AG04449 (cell line): Measurements from ENCODE around the gene RANBP10.

Source experiments
- CTCF ChIA-PET: fragments of 350-600 bp; formaldehyde crosslinking; extraction: SDS; loops from one replicate; lab custom pipeline; 2021; ENCODE audit warnings: antibody characterized with exemption; lab: Yijun Ruan, JAX
- POLR2A ChIA-PET: fragments of 400-600, 350-600 bp; formaldehyde crosslinking; extraction: SDS; loops from one replicate; lab custom pipeline; 2020; ENCODE audit warnings: antibody characterized with exemption, inconsistent platforms; lab: Yijun Ruan, JAX
- DNase-seq: peaks from one replicate; pipeline ENCODE4 v3.0.0-alpha.2; 2010; ENCODE audit warnings: low read depth, low spot score
- H3K4me3 ChIP-seq: 2 replicates; pipeline ENCODE4 v1.5.1; 2011; ENCODE audit warnings: low read depth, mild to moderate bottlenecking, control low read depth, low read length
- CTCF ChIP-seq: IDR thresholded peaks from one replicate; pipeline ENCODE4 v1.5.1; 2011; ENCODE audit warnings: mild to moderate bottlenecking, moderate library complexity, low read length, control low read depth, inconsistent platforms; ENCODE audit not compliant: insufficient read depth; ENCODE audit errors: missing control alignments

RANBP10 gene

DNA sequence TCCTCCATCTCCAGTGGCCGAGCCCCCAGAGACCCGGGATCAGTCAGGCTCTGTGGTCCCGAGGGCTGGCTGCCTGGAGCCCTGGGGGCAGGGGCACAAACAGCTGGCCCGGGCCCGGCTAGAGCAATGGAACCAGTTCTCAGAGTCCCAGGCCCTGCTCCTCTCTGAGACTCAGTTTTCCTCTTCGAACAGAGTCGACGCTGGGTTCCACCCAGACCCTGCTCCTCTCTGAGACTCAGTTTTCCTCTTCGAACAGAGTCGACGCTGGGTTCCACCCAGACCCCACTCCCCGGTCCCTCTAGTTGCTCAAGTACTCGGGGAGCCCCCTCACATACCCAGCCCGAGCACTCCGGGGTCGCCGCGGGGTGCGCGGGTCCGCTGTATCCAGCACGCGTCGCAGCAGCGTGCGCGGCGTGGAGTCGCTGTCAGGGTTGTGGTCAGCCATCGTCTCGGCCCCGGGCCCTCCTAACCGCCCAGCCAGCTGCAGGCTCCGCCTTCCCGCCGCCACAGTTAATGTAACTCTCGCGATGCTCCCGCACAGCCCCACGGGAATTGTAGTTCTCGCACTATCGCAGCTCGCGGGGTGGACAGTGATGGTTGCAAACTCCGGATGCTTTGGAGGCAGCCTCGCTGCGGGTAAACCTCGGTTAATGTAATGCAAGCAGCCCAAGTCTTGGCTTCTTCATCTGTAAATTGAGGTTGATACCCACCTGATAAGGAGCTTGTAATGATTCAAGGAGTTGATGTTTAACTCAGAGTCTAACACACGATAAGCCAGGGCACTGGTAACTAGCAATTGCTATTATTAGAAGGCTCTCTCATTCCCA, 27.3 kb upstream of the RANBP10 start:
- no peak for TF ChIP-seq CTCF
- H3K4me3 ChIP-seq: peak overlapping the region; percentile 83
- DNase-seq: no peak
- POLR2A ChIA-PET: interaction anchor here (0.9 to 1.9 kb wide), 7 partner anchors 11 to 126 kb away, joined by 3 to 8 read pairs (median 5); partner anchors contain the start of genes RANBP10 and TSNAXIP1
- CTCF ChIA-PET: interaction anchor here (0.7 to 13.4 kb wide), 7 partner anchors 8 to 313 kb away, joined by 3 to 181 read pairs (median 8); no protein-coding TSS in a partner anchor

- ChIA-PET POLR2A (interaction anchor here (1.0 to 1.9 kb wide), 6 partner anchors 12 to 127 kb away, joined by 4 to 8 read pairs (median 6); partner anchors contain the start of genes RANBP10 and TSNAXIP1), CTCF (interaction anchor here (0.6 to 13.4 kb wide), 6 partner anchors 8 to 312 kb away, joined by 5 to 181 read pairs (median 8); no protein-coding TSS in a partner anchor)
- DNase-seq: no peak
- no peak for TF ChIP-seq CTCF
- H3K4me3 ChIP-seq: peak overlapping the region; percentile 83
Measured at GRCh38 chr16:67833030-67833414, 26.7 kb upstream of the RANBP10 start.

- CTCF ChIA-PET: interaction anchor here (2.7 to 13.4 kb wide), 2 partner anchors 11 to 13 kb away, joined by 10 to 181 read pairs; no protein-coding TSS in a partner anchor
- no peak overlapping the region for H3K4me3 ChIP-seq
- TF ChIP-seq CTCF: no peak
- POLR2A ChIA-PET: interaction anchor here (0.6 kb wide), 1 partner anchor 18 kb away, joined by 3 read pairs; the partner anchor contains the start of gene NUTF2
- no peak for DNase-seq
Measured at GRCh38 chr16:67828651-67829050, 22.3 kb upstream of the RANBP10 start.

DNA sequence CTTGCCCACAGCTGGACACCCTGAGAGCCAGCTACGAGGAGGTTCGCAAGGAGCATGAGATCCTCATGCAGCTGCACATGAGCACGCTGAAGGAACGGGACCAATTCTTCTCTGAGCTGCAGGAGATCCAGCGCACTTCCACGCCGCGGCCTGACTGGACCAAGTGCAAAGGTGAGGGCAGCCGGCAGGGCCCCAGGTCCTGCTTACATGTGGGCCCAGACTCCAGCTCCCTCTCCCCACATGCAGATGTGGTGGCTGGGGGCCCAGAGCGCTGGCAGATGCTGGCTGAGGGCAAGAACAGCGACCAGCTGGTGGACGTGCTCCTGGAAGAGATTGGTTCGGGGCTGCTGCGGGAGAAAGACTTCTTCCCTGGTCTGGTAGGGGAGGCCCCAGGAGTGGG, 19.5 kb upstream of the RANBP10 start:
- TF ChIP-seq CTCF: no peak
- DNase-seq: no peak
- CTCF ChIA-PET: interaction anchor here (2.0 to 13.4 kb wide), 2 partner anchors 9 to 12 kb away, joined by 5 to 181 read pairs; no protein-coding TSS in a partner anchor
- no peak overlapping the region for H3K4me3 ChIP-seq
- POLR2A ChIA-PET: no interaction called here

DNA sequence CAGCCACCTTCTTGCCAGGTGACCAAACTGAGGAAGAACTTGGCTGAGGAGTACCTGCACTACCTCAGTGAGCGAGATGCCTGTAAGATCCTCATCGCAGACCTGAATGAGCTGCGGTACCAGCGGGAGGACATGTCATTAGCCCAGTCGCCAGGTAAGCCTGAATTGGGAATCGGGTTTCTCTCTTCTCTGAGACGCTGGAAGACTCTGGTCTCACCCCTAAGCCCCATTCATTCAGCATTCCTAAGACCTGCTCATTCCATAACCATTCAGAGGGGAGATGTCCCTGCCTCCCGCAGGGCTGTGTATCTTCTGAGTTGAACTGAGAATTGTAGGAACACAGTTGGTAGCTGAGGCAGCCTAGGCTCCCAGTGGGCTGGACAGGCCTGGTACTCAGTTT, 18.8 kb upstream of the RANBP10 start:
- no peak for DNase-seq
- ChIA-PET CTCF (interaction anchor here (13.4 kb wide), 1 partner anchor 8 kb away, joined by 181 read pairs; no protein-coding TSS in a partner anchor), POLR2A (no interaction called here)
- no peak for TF ChIP-seq CTCF
- no peak overlapping the region for H3K4me3 ChIP-seq

DNA sequence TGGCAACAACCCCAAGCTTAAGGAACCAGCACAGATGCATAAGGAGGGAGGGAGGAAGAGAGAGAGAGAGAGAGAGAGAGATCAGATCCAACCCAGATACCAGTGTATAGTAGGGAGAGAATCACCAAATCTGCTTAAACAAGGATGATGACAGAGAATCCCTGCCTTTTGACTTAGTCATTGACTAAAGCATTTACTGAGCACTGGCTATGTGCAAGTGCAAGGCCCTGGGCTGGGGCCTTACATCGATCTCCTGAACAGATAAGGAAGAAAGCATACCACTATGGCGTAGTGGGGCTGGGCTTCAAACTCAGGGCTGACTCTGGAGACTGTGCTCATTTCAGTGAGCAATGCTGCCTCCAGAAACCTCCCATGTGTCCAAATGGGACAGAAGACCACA, 16.2 kb upstream of the RANBP10 start:
- ChIA-PET CTCF (interaction anchor here (11.8 kb wide), 1 partner anchor 9 kb away, joined by 181 read pairs; no protein-coding TSS in a partner anchor), POLR2A (no interaction called here)
- H3K4me3 ChIP-seq: no peak overlapping the region
- TF ChIP-seq CTCF: no peak
- no peak for DNase-seq
